HCT116 (cell line): Measurements from ENCODE around the gene HLA-DMA. TPM values are rescaled to one million over a fixed set of nuclear protein-coding genes. Genes with fewer than 3 reads are reported as not detected.

ENCODE experiments used
- ATAC-seq: fragments of 200-7000 bp; cut with Tn5 transposase; 2 replicates; pipeline ENCODE4 v1.9.1; 2020; ENCODE audit warnings: mild to moderate bottlenecking, moderate library complexity
- BruUV-seq: library from RNA; stranded (reverse); fragments of 400-500 nt; replicated peaks from 2 replicates; lab custom pipeline; 2021; lab: Mats Ljungman, UMichigan
- CTCF ChIA-PET: fragments of 300-600 bp; sonication (Branson Sonifier 250); formaldehyde crosslinking; loops from one replicate; lab custom pipeline; 2021; ENCODE audit warnings: antibody characterized with exemption; lab: Charles Lee
- POLR2A ChIA-PET: fragments of 300-600, 350-600 bp; sonication (Branson Sonifier 250); formaldehyde crosslinking; loops from one replicate; lab custom pipeline; 2021; ENCODE audit warnings: antibody characterized with exemption; lab: Charles Lee
- RAD21 ChIA-PET, 2 experiments: fragments of 300-600 bp; sonication (Branson Sonifier 250); formaldehyde crosslinking; loops; one replicate each; lab custom pipeline; 2023; ENCODE audit warnings: low total read pairs in 2 of 2; ENCODE audit not compliant: uncharacterized antibody in 2 of 2, unreplicated experiment in 2 of 2, low non-redundant PET in 1 of 2; lab: Charles Lee
- DNase-seq: peaks from one replicate; pipeline ENCODE4 v3.0.0-alpha.2; 2010; ENCODE audit warnings: low read depth, low spot score
- H2AFZ ChIP-seq: fragments of 200-600 bp; shearing (Covaris generic), sonication (generic); 2 replicates; pipeline ENCODE4 v1.6.1; 2017; ENCODE audit warnings: low read depth, mixed run types, mixed read lengths, antibody characterized with exemption, low read length; ENCODE audit not compliant: poor library complexity, severe bottlenecking
- H3K27ac ChIP-seq: 2 replicates; pipeline ENCODE4 v1.5.1; 2012; ENCODE audit warnings: low read depth, low read length
- H3K27me3 ChIP-seq: fragments of 200-600 bp; sonication (generic); 2 replicates; pipeline ENCODE4 v1.6.1; 2016; ENCODE audit warnings: mixed run types, low read length, mixed read lengths; ENCODE audit not compliant: insufficient read depth
- H3K36me3 ChIP-seq, 2 experiments: fragments of 200-500 bp in 1 of 2; fragments of 200-600 bp in 1 of 2; sonication (Bioruptor generic) in 1 of 2; sonication (generic) in 1 of 2; 2 replicates each; pipeline versions ENCODE4 v1.5.1 to v1.6.1; 2014 to 2016; ENCODE audit warnings: low read length in 2 of 2, inconsistent platforms in 1 of 2, mixed read lengths in 1 of 2, mixed run types in 1 of 2; ENCODE audit not compliant: insufficient read depth in 2 of 2, control insufficient read depth in 1 of 2
- H3K4me1 ChIP-seq, 2 experiments: fragments of 200-600 bp in 1 of 2; sonication (generic) in 1 of 2; 2 replicates each; pipeline versions ENCODE4 v1.5.1 to v1.6.1; 2012 to 2017; ENCODE audit warnings: low read length in 2 of 2, inconsistent platforms in 1 of 2, mild to moderate bottlenecking in 1 of 2, mixed read lengths in 1 of 2, mixed run types in 1 of 2, moderate library complexity in 1 of 2; ENCODE audit not compliant: insufficient read depth in 2 of 2, control insufficient read depth in 1 of 2
- H3K4me2 ChIP-seq: fragments of 200-600 bp; sonication (generic); 2 replicates; pipeline ENCODE4 v1.6.1; 2017; ENCODE audit warnings: mixed run types, low read length, mixed read lengths
- H3K4me3 ChIP-seq, 2 experiments: fragments of 200-600 bp in 1 of 2; sonication (generic) in 1 of 2; replicated peaks in 1 of 2; 2 replicates each; pipeline ENCODE4 v1.5.1; 2011 to 2016; ENCODE audit warnings: low read length in 2 of 2, control low read depth in 1 of 2, low read depth in 1 of 2, mild to moderate bottlenecking in 1 of 2, mixed read lengths in 1 of 2, mixed run types in 1 of 2
- H3K79me2 ChIP-seq: fragments of 200-600 bp; sonication (generic); 2 replicates; pipeline ENCODE4 v1.6.1; 2017; ENCODE audit warnings: mild to moderate bottlenecking, mixed run types, low read length, moderate library complexity, mixed read lengths; ENCODE audit not compliant: insufficient read depth
- H3K9ac ChIP-seq: fragments of 200-600 bp; sonication (generic); 2 replicates; pipeline ENCODE4 v1.6.1; 2016; ENCODE audit warnings: low read length, mixed read lengths
- H3K9me2 ChIP-seq: fragments of 200-600 bp; sonication (generic), shearing (Covaris generic); 2 replicates; pipeline ENCODE4 v1.6.1; 2017; ENCODE audit warnings: mixed run types, mild to moderate bottlenecking, moderate library complexity; ENCODE audit not compliant: insufficient read depth
- H3K9me3 ChIP-seq, 2 experiments: fragments of 200-500 bp in 1 of 2; fragments of 200-600 bp in 1 of 2; sonication (Bioruptor generic) in 1 of 2; sonication (generic) in 1 of 2; 2 replicates each; pipeline ENCODE4 v1.6.1; 2014 to 2017; ENCODE audit warnings: low read length in 2 of 2, mixed read lengths in 2 of 2, inconsistent platforms in 1 of 2, low read depth in 1 of 2, mild to moderate bottlenecking in 1 of 2, mixed run types in 1 of 2, moderate library complexity in 1 of 2; ENCODE audit not compliant: control insufficient read depth in 1 of 2, insufficient read depth in 1 of 2
- H4K20me1 ChIP-seq: fragments of 200-600 bp; sonication (generic), shearing (Covaris generic); 2 replicates; pipeline ENCODE4 v1.6.1; 2017; ENCODE audit warnings: mixed run types, mild to moderate bottlenecking, moderate library complexity; ENCODE audit not compliant: insufficient read depth
- ATF3 ChIP-seq: IDR thresholded peaks from 2 replicates; pipeline ENCODE4 v1.6.1; 2012
- CBX3 ChIP-seq: IDR thresholded peaks from 2 replicates; pipeline ENCODE4 v1.6.1; 2012; ENCODE audit warnings: low read depth
- CEBPB ChIP-seq: IDR thresholded peaks from 2 replicates; pipeline ENCODE4 v1.6.1; 2012; ENCODE audit warnings: low read depth
- ELF1 ChIP-seq: IDR thresholded peaks from 2 replicates; pipeline ENCODE4 v1.6.1; 2012; ENCODE audit warnings: low read depth, borderline replicate concordance
- MAX ChIP-seq: IDR thresholded peaks from 2 replicates; pipeline ENCODE4 v1.6.1; 2012
- POLR2A ChIP-seq: IDR thresholded peaks from 2 replicates; pipeline ENCODE4 v1.7.0; 2011; ENCODE audit warnings: borderline replicate concordance; ENCODE audit not compliant: insufficient read depth, insufficient read length; ENCODE audit errors: extremely low read depth
- POLR2AphosphoS5 ChIP-seq: IDR thresholded peaks from 2 replicates; pipeline ENCODE4 v1.6.1; 2011; ENCODE audit warnings: mild to moderate bottlenecking, low read depth, low read length, moderate library complexity
- SIN3A ChIP-seq: IDR thresholded peaks from 2 replicates; pipeline ENCODE4 v1.6.1; 2012; ENCODE audit warnings: low read depth
- SP1 ChIP-seq: IDR thresholded peaks from 2 replicates; pipeline ENCODE4 v1.6.1; 2012; ENCODE audit warnings: low read depth
- SRF ChIP-seq: IDR thresholded peaks from 2 replicates; pipeline ENCODE4 v1.6.1; 2012; ENCODE audit warnings: low read depth
- TCF7L2 ChIP-seq: IDR thresholded peaks from 2 replicates; pipeline ENCODE4 v1.7.0; 2011; ENCODE audit warnings: borderline replicate concordance, inconsistent platforms; ENCODE audit not compliant: insufficient read depth, insufficient read length; ENCODE audit errors: extremely low read depth
- YY1 ChIP-seq: IDR thresholded peaks from 2 replicates; pipeline ENCODE4 v1.6.1; 2011; ENCODE audit warnings: low read length, low read depth, moderate library complexity, mild to moderate bottlenecking; ENCODE audit not compliant: insufficient replicate concordance; ENCODE audit errors: extremely low read depth
- ZBTB33 ChIP-seq: IDR thresholded peaks from 2 replicates; pipeline ENCODE4 v1.6.1; 2011; ENCODE audit warnings: mild to moderate bottlenecking, low read length, moderate library complexity; ENCODE audit not compliant: insufficient replicate concordance; ENCODE audit errors: extremely low read depth
- intact Hi-C: fragments of 100-400 bp; cut with micrococcal nuclease; formaldehyde crosslinking; loops from 2 replicates; pipeline ENCODE4 v1.10.0; 2022
- total RNA-seq: library from RNA; stranded (reverse); gene quantifications from one replicate; pipeline ENCODE4 v1.2.1, GENCODE V29; 2021; ENCODE audit not compliant: unreplicated experiment
- TF ChIP-seq, protein P1 (sequence below), 3 experiments: fragments of 200-600 bp in 1 of 3; sonication (generic) in 1 of 3; IDR thresholded peaks in 2 of 3; conservative IDR thresholded peaks in 1 of 3; 2 replicates each; pipeline ENCODE4 v1.5.1; 2012 to 2017; ENCODE audit warnings: low read depth in 2 of 3, low read length in 2 of 3, antibody characterized with exemption in 1 of 3, borderline replicate concordance in 1 of 3, control low read depth in 1 of 3, mild to moderate bottlenecking in 1 of 3, mixed read lengths in 1 of 3, mixed run types in 1 of 3, moderate library complexity in 1 of 3; ENCODE audit not compliant: insufficient read depth in 1 of 3

The HLA-DMA gene
- total RNA-seq, 1 experiment from 2014 or later = 12.1 TPM

DNA sequence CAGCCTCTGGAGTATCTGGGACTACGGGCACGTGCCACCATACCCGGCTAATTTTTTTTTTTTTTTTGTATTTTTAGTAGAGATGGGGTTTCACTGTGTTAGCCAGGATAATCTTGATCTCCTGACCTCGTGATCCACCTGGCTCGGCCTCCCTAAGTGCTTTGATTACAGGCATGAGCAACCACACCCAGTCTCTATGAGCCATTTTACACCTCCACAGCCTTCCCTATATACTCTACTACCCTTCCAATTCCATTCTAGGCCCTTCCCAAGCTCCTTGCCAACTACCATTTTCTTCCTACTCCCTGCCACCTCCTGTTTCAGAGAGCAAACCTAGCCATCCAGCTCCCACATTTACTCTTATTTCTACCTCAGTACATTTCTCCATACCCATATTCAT, 7.7 kb upstream of the HLA-DMA start:
- no peak for TF ChIP-seq CBX3
- TF ChIP-seq ZBTB33 = no peak
- TF ChIP-seq, protein P1, sequence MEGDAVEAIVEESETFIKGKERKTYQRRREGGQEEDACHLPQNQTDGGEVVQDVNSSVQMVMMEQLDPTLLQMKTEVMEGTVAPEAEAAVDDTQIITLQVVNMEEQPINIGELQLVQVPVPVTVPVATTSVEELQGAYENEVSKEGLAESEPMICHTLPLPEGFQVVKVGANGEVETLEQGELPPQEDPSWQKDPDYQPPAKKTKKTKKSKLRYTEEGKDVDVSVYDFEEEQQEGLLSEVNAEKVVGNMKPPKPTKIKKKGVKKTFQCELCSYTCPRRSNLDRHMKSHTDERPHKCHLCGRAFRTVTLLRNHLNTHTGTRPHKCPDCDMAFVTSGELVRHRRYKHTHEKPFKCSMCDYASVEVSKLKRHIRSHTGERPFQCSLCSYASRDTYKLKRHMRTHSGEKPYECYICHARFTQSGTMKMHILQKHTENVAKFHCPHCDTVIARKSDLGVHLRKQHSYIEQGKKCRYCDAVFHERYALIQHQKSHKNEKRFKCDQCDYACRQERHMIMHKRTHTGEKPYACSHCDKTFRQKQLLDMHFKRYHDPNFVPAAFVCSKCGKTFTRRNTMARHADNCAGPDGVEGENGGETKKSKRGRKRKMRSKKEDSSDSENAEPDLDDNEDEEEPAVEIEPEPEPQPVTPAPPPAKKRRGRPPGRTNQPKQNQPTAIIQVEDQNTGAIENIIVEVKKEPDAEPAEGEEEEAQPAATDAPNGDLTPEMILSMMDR (IDR thresholded peaks at IDR 0.05 in 2 of 3, conservative IDR thresholded peaks at IDR 0.05 in 1 of 3; ENCODE audit: borderline replicate concordance in 1 of 3, insufficient read depth in 1 of 3, low read depth in 2 of 3, low read length in 2 of 3) = no peak
- TF ChIP-seq ATF3 = no peak
- no peak for TF ChIP-seq CEBPB
- TF ChIP-seq SIN3A = no peak
- no peak for TF ChIP-seq POLR2AphosphoS5
- TF ChIP-seq ELF1 = no peak
- TF ChIP-seq TCF7L2 = no peak
- TF ChIP-seq SP1 = no peak
- TF ChIP-seq YY1 = no peak
- TF ChIP-seq MAX = no peak
- no peak for TF ChIP-seq POLR2A
- no peak for TF ChIP-seq SRF
- TF ChIP-seq, all 23 proteins: peak for 0
- Histone ChIP-seq H3K4me3 (no peak overlapping the region), H3K4me1 (no peaks in the 10 kb centered on the region), H3K9ac (no peak overlapping the region), H3K4me2 (no peak overlapping the region), H3K9me2 (no peaks in the 10 kb centered on the region), H3K9me3 (no peaks in the 10 kb centered on the region), H4K20me1 (no peaks in the 10 kb centered on the region), H3K36me3 (no peaks in the 10 kb centered on the region), H3K79me2 (peaks cover 42% of the 10 kb centered on the region), H3K27me3 (no peaks in the 10 kb centered on the region), H3K27ac (no peak overlapping the region), H2AFZ (no peak overlapping the region)
- no peak for ATAC-seq
- DNase-seq = no peak
- BruUV-seq = no TSS peak
- intact Hi-C loops = no loop called here
- CTCF ChIA-PET = no interaction called here
- RAD21 ChIA-PET = no interaction called here
- POLR2A ChIA-PET = interaction anchor here (1.1 to 1.4 kb wide), 2 partner anchors 11 to 18 kb away, joined by 4 to 10 read pairs; no protein-coding TSS in a partner anchor
